DMS153 treated with DMSO at 0.1 percent for 48 hours (cell line): Measurements from ENCODE around the gene TRIM3.

Experiments used
- DNase-seq: peaks from one replicate; lab custom pipeline; 2025; ENCODE audit not compliant: unreplicated experiment; lab: John Stamatoyannopoulos, UW

Gene TRIM3

GRCh38 chr11:6442441-6442840 is 31.3 kb downstream of the TRIM3 start:
- no peak for DNase-seq

- no peak for DNase-seq
Measured at GRCh38 chr11:6440906-6441358, 32.8 kb downstream of the TRIM3 start, which contains the start of gene HPX. Gene HPX (minus strand): TSS chr11:6440987. CDS start chr11:6440963, 24 bp downstream.

- DNase-seq, result peak; percentile 45
Measured at GRCh38 chr11:6438979-6439571, 34.7 kb downstream of the TRIM3 start.

- DNase-seq, result no peak
Measured at GRCh38 chr11:6437993-6438392, 35.7 kb downstream of the TRIM3 start.

GRCh38 chr11:6437423-6437822 is 36.3 kb downstream of the TRIM3 start:
- no peak for DNase-seq

GRCh38 chr11:6433998-6434660 is 39.6 kb downstream of the TRIM3 start:
- no peak for DNase-seq

- DNase-seq, result no peak
Measured at GRCh38 chr11:6431861-6432260, 41.9 kb downstream of the TRIM3 start.

GRCh38 chr11:6427516-6427915 is 46.2 kb downstream of the TRIM3 start:
- DNase-seq, result no peak

GRCh38 chr11:6420677-6421076 is 53.1 kb downstream of the TRIM3 start:
- no peak for DNase-seq

- DNase-seq, result peak; percentile 14
Measured at GRCh38 chr11:6419009-6419631, 54.6 kb downstream of the TRIM3 start, which contains the start of gene APBB1. Gene APBB1 (minus strand): TSS chr11:6419094. CDS start chr11:6411347, 7,747 bp downstream.

GRCh38 chr11:6418557-6419008 is 55.2 kb downstream of the TRIM3 start:
- DNase-seq, result no peak

GRCh38 chr11:6417907-6418556 is 55.7 kb downstream of the TRIM3 start:
- DNase-seq, result no peak

- DNase-seq, result no peak
Measured at GRCh38 chr11:6415797-6416196, 57.9 kb downstream of the TRIM3 start.

GRCh38 chr11:6414874-6415328 is 58.8 kb downstream of the TRIM3 start:
- DNase-seq, result no peak

GRCh38 chr11:6413791-6414201 is 59.9 kb downstream of the TRIM3 start:
- DNase-seq, result no peak

GRCh38 chr11:6411594-6412031 is 62.1 kb downstream of the TRIM3 start:
- no peak for DNase-seq

GRCh38 chr11:6410695-6411430 is 62.9 kb downstream of the TRIM3 start:
- DNase-seq, result no peak

- DNase-seq, result no peak
Measured at GRCh38 chr11:6406370-6406769, 67.4 kb downstream of the TRIM3 start.

GRCh38 chr11:6405846-6406245 is 67.9 kb downstream of the TRIM3 start:
- DNase-seq, result no peak

- DNase-seq, result no peak
Measured at GRCh38 chr11:6405052-6405667, 68.6 kb downstream of the TRIM3 start.
